WTC11 (cell line): Measurements from ENCODE around the gene PARD3B. TPM values are rescaled to one million over a fixed set of nuclear protein-coding genes. Genes with fewer than 3 reads are reported as not detected.

Experiments used
- ATAC-seq: fragments of 200-7000 bp; cut with Tn5 transposase; 2 replicates; pipeline ENCODE4 v1.10.0; 2021; ENCODE audit warnings: mild to moderate bottlenecking, moderate library complexity
- CTCF ChIA-PET: fragments of 300-600 bp; sonication (Branson Sonifier 250); formaldehyde crosslinking; loops from one replicate; lab custom pipeline; 2021; ENCODE audit warnings: antibody characterized with exemption; lab: Charles Lee
- POLR2A ChIA-PET: fragments of 350-600 bp; sonication (Branson Sonifier 250); formaldehyde crosslinking; loops from one replicate; lab custom pipeline; 2021; ENCODE audit warnings: antibody characterized with exemption; lab: Charles Lee
- DNase-seq: peaks from one replicate; pipeline ENCODE4 v3.0.0; 2021; ENCODE audit warnings: low spot score
- H3K27ac Mint-ChIP-seq: 2 replicates; pipeline ENCODE4 v1.8.0; 2021; ENCODE audit warnings: mixed read lengths
- H3K27me3 Mint-ChIP-seq: 2 replicates; pipeline ENCODE4 v1.8.0; 2021; ENCODE audit warnings: low read depth, mild to moderate bottlenecking, moderate library complexity, mixed read lengths
- H3K36me3 Mint-ChIP-seq: 2 replicates; pipeline ENCODE4 v1.8.0; 2021; ENCODE audit warnings: mixed read lengths
- H3K4me1 Mint-ChIP-seq: 2 replicates; pipeline ENCODE4 v1.8.0; 2022; ENCODE audit warnings: mixed read lengths
- H3K4me3 Mint-ChIP-seq: 2 replicates; pipeline ENCODE4 v1.8.0; 2021; ENCODE audit warnings: mild to moderate bottlenecking, moderate library complexity, mixed read lengths
- H3K9me3 Mint-ChIP-seq: 2 replicates; pipeline ENCODE4 v1.8.0; 2021; ENCODE audit warnings: mixed read lengths
- ATF1 ChIP-seq: sonication (generic); formaldehyde crosslinking; IDR thresholded peaks from 2 replicates; pipeline ENCODE4 v1.8.1; 2023; ENCODE audit warnings: mild to moderate bottlenecking, moderate library complexity, missing genetic modification reagents
- ATF2 ChIP-seq: sonication (generic); formaldehyde crosslinking; IDR thresholded peaks from 2 replicates; pipeline ENCODE4 v1.8.1; 2022; ENCODE audit warnings: low read depth, missing genetic modification reagents, borderline replicate concordance
- ETV6 ChIP-seq: sonication (generic); formaldehyde crosslinking; IDR thresholded peaks from 2 replicates; pipeline ENCODE4 v1.8.1; 2022; ENCODE audit warnings: mild to moderate bottlenecking, missing genetic modification reagents
- FOXK1 ChIP-seq: sonication (generic); formaldehyde crosslinking; IDR thresholded peaks from 2 replicates; pipeline ENCODE4 v1.8.0; 2022; ENCODE audit warnings: mild to moderate bottlenecking, moderate library complexity, missing genetic modification reagents
- GRHL2 ChIP-seq: fragments of 250-450 bp; sonication (Bioruptor Pico); IDR thresholded peaks from 2 replicates; pipeline ENCODE4 v1.8.0; 2022; ENCODE audit warnings: mild to moderate bottlenecking, moderate library complexity; ENCODE audit not compliant: insufficient replicate concordance, severe bottlenecking
- KAT7 ChIP-seq: sonication (generic); formaldehyde crosslinking; IDR thresholded peaks from 2 replicates; pipeline ENCODE4 v1.8.1; 2023; ENCODE audit warnings: missing genetic modification reagents, mild to moderate bottlenecking, borderline replicate concordance
- MXD4 ChIP-seq: fragments of 250-450 bp; sonication (Bioruptor Pico); IDR thresholded peaks from 2 replicates; pipeline ENCODE4 v1.8.0; 2021; ENCODE audit warnings: mild to moderate bottlenecking, moderate library complexity, borderline replicate concordance
- NFATC4 ChIP-seq: fragments of 250-450 bp; sonication (Bioruptor Pico); IDR thresholded peaks from 2 replicates; pipeline ENCODE4 v1.9.0; 2021; ENCODE audit warnings: mild to moderate bottlenecking
- NFE2L1 ChIP-seq: sonication (generic); formaldehyde crosslinking; IDR thresholded peaks from 2 replicates; pipeline ENCODE4 v1.8.1; 2023; ENCODE audit warnings: missing genetic modification reagents
- SOX15 ChIP-seq: fragments of 250-450 bp; sonication (Bioruptor Pico); IDR thresholded peaks from 2 replicates; pipeline ENCODE4 v1.9.0; 2021; ENCODE audit warnings: mild to moderate bottlenecking
- TP53 ChIP-seq: sonication (generic); formaldehyde crosslinking; IDR thresholded peaks from 2 replicates; pipeline ENCODE4 v1.8.1; 2023; ENCODE audit warnings: mild to moderate bottlenecking, missing genetic modification reagents
- USF1 ChIP-seq: sonication (generic); formaldehyde crosslinking; IDR thresholded peaks from 2 replicates; pipeline ENCODE4 v1.8.0; 2022; ENCODE audit warnings: mild to moderate bottlenecking, missing genetic modification reagents
- ZNF121 ChIP-seq: sonication (generic); formaldehyde crosslinking; IDR thresholded peaks from 2 replicates; pipeline ENCODE4 v1.8.0; 2023; ENCODE audit warnings: missing genetic modification reagents
- ZNF138 ChIP-seq: sonication (generic); formaldehyde crosslinking; conservative IDR thresholded peaks from 2 replicates; pipeline ENCODE4 v1.8.1; 2022; ENCODE audit warnings: mild to moderate bottlenecking, moderate library complexity, missing genetic modification reagents
- total RNA-seq: library from RNA; stranded (reverse); gene quantifications from 3 replicates; pipeline ENCODE4 v1.2.3, GENCODE V29; 2021
- TF ChIP-seq, protein P1 (sequence below): fragments of 250-450 bp; sonication (Bioruptor Pico); IDR thresholded peaks from 2 replicates; pipeline ENCODE4 v1.9.0; 2021; ENCODE audit warnings: mild to moderate bottlenecking
- TF ChIP-seq, protein P2 (sequence below): sonication (generic); formaldehyde crosslinking; IDR thresholded peaks from 2 replicates; pipeline ENCODE4 v1.8.1; 2023; ENCODE audit warnings: mild to moderate bottlenecking, missing genetic modification reagents, moderate library complexity

PARD3B gene
- total RNA-seq, 1 experiment from 2014 or later, result 5.6 TPM

DNA sequence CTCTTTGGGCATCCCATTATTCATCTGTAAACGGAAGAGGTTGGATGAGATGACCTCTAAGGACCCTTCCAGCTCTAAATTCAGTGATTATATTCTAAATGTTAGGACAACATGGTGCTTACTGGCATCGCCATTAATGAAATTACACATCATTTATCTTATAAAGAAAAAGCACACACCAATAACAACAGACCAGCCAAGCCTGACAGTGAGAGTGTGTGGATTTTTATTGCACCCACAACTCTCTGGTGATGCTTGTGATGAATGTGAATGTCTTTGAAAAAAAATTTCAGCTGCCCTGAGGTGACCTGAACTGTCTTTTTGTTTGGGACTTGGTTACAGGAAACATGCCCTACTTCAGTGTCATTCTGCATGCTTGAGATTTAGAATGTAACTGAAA is 623.7 kb downstream of the PARD3B start (continued):
- TF ChIP-seq, protein P1, sequence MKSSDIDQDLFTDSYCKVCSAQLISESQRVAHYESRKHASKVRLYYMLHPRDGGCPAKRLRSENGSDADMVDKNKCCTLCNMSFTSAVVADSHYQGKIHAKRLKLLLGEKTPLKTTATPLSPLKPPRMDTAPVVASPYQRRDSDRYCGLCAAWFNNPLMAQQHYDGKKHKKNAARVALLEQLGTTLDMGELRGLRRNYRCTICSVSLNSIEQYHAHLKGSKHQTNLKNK (CRISPR knock-in tag), result no peak
- TF ChIP-seq GRHL2 (CRISPR knock-in tag) (no peak), ATF2 (no peak), KAT7 (CRISPR knock-in tag) (no peak)

DNA sequence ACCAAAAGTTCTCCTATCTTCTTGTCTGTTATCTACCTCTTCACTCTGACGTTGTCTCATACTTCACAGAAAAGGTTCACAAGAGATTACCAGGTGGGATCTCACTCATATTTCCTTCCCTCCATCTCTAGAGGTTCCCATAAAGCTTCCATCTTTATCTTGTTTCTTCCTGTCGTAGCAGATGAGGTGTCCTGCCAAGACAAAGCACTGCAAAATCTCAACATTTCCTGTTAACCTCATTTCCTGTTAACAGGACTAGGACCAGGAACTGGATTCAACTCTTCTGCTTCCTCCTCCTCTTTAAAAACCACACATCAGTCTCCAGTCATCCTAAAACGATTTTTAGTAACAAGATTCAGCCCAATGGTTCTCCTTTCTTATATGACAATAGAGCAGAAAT is 624.2 kb downstream of the PARD3B start:
- ATAC-seq (no peak), DNase-seq (no peak)
- Mint-ChIP-seq H3K4me1 (peaks cover 10% of the 10 kb centered on the region; the same call in 1 of the 2 replicates), H3K36me3 (no peaks in the 10 kb centered on the region), H3K27ac (no peak overlapping the region), H3K4me3 (no peak overlapping the region), H3K27me3 (no peaks in the 10 kb centered on the region), H3K9me3 (peaks cover 8% of the 10 kb centered on the region; the same call in 1 of the 2 replicates)
- ChIA-PET POLR2A (no interaction called here), CTCF (interaction anchor here (0.7 kb wide), 1 partner anchor 481 kb away, joined by 4 read pairs; no protein-coding TSS in a partner anchor)
- TF ChIP-seq ATF1 (CRISPR knock-in tag), result no peak
- no peak for TF ChIP-seq USF1 (CRISPR knock-in tag)
- no peak for TF ChIP-seq NFATC4 (CRISPR knock-in tag)
- TF ChIP-seq TP53, result no peak
- TF ChIP-seq ZNF138, result no peak
- TF ChIP-seq, protein P2, sequence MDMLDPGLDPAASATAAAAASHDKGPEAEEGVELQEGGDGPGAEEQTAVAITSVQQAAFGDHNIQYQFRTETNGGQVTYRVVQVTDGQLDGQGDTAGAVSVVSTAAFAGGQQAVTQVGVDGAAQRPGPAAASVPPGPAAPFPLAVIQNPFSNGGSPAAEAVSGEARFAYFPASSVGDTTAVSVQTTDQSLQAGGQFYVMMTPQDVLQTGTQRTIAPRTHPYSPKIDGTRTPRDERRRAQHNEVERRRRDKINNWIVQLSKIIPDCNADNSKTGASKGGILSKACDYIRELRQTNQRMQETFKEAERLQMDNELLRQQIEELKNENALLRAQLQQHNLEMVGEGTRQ (CRISPR knock-in tag), result no peak
- no peak for TF ChIP-seq ETV6 (CRISPR knock-in tag)
- TF ChIP-seq SOX15, result no peak

GRCh38 chr2:205170399-205170798 is 625.1 kb downstream of the PARD3B start:
- CTCF ChIA-PET, result interaction anchor here (0.6 to 0.7 kb wide), 2 partner anchors 173 to 480 kb away, joined by 3 to 4 read pairs; no protein-coding TSS in a partner anchor
- DNase-seq (no peak), ATAC-seq (peak; percentile 64)
- Mint-ChIP-seq H3K4me3 (no peak overlapping the region), H3K27ac (no peak overlapping the region), H3K9me3 (peaks cover 8% of the 10 kb centered on the region; the same call in 1 of the 2 replicates), H3K36me3 (no peaks in the 10 kb centered on the region), H3K27me3 (no peaks in the 10 kb centered on the region), H3K4me1 (peaks cover 10% of the 10 kb centered on the region; the same call in 1 of the 2 replicates)
- no peak for TF ChIP-seq ZNF121
- no peak for TF ChIP-seq MXD4
- no peak for TF ChIP-seq FOXK1 (CRISPR knock-in tag)
- no peak for TF ChIP-seq ZNF138
- POLR2A ChIA-PET, result no interaction called here

DNA sequence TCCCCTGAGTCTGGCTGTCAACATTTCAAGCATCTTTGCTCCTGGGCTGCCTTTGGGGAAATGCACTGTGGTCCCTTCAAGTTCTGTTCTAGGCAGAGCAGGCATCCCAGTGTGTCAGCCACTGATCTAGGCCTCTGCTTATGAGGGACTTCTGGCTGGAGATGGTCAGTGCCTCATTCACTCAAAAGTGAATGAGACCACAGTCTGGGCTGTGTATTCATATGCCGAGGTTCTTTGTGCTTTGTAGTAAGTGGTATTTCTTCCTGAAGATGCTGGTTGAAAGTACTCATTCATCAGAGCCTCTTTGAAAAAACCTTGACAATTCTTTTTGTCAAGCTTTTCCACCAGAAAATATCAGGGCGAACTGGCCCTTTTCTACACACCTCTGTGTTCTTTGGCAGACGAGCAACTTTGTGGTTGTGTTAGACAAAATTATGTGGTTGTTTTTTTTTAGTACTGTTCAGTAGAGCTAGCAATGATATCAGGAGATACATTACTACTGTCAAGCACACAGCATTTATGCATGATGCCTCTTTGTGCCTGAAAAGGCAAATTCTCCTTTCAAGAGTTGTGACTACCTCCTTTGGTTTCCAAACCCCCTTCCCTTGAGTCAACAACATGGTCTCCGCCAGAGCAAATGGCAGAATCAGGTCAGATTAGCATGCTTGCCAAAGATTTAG is 626.1 kb downstream of the PARD3B start:
- Mint-ChIP-seq H3K9me3 (peaks cover 8% of the 10 kb centered on the region; the same call in 1 of the 2 replicates), H3K27ac (0 out of 2 replicates have a peak overlapping the region, but pooled peaks have one; percentile 32), H3K27me3 (no peaks in the 10 kb centered on the region), H3K4me3 (no peak overlapping the region), H3K4me1 (peaks cover 10% of the 10 kb centered on the region; the same call in 1 of the 2 replicates), H3K36me3 (no peaks in the 10 kb centered on the region)
- ChIA-PET CTCF (no interaction called here), POLR2A (no interaction called here)
- TF ChIP-seq NFE2L1 (CRISPR knock-in tag), result no peak
- TF ChIP-seq, protein P1 (CRISPR knock-in tag), result no peak
- DNase-seq, result no peak
- no peak for ATAC-seq
